Left hindlimb (tissue), 1 donor: ENCODE data around the gene ZGRF1.
"Not testable (repeated sequence)": the region's sequence is repeated elsewhere in the genome, so short reads cannot be mapped to it uniquely, and the experiment has no call there.

Experiments
- DNase-seq: peaks from one replicate; pipeline ENCODE4 v3.0.0-alpha.2; 2018

Gene ZGRF1

GRCh38 chr4:112557676-112558411, 78.9 kb downstream of the ZGRF1 start:
- no peak for DNase-seq

- not testable (repeated sequence) for DNase-seq
Measured at GRCh38 chr4:112554271-112554670, 82.4 kb downstream of the ZGRF1 start.

- no peak for DNase-seq
Measured at GRCh38 chr4:112552668-112553067, 84.0 kb downstream of the ZGRF1 start.

- no peak for DNase-seq
Measured at GRCh38 chr4:112550728-112551127, 86.0 kb downstream of the ZGRF1 start.

GRCh38 chr4:112546476-112546875, 90.2 kb downstream of the ZGRF1 start:
- DNase-seq = no peak

GRCh38 chr4:112545346-112545745, 91.4 kb downstream of the ZGRF1 start:
- DNase-seq = no peak

GRCh38 chr4:112540695-112541094, 96.0 kb downstream of the ZGRF1 start:
- no peak for DNase-seq

- no peak for DNase-seq
Measured at GRCh38 chr4:112536123-112536522, 100.6 kb downstream of the ZGRF1 start.

- no peak for DNase-seq
Measured at GRCh38 chr4:112532267-112532666, 104.4 kb downstream of the ZGRF1 start.

- no peak for DNase-seq
Measured at GRCh38 chr4:112531146-112531545, 105.6 kb downstream of the ZGRF1 start.

- DNase-seq = no peak
Measured at GRCh38 chr4:112526061-112526460, 110.6 kb downstream of the ZGRF1 start.

GRCh38 chr4:112523764-112524505, 112.8 kb downstream of the ZGRF1 start:
- peak; percentile 54 for DNase-seq

GRCh38 chr4:112523008-112523721, 113.5 kb downstream of the ZGRF1 start:
- DNase-seq = peak; percentile 68

- DNase-seq = not testable (repeated sequence)
Measured at GRCh38 chr4:112522431-112522830, 114.3 kb downstream of the ZGRF1 start.

- DNase-seq = no peak
Measured at GRCh38 chr4:112521123-112522023, 115.3 kb downstream of the ZGRF1 start.

- no peak for DNase-seq
Measured at GRCh38 chr4:112520598-112521122, 116.0 kb downstream of the ZGRF1 start.

- no peak for DNase-seq
Measured at GRCh38 chr4:112519689-112520597, 116.8 kb downstream of the ZGRF1 start.

GRCh38 chr4:112518675-112519074, 118.0 kb downstream of the ZGRF1 start:
- DNase-seq = no peak

- DNase-seq = no peak
Measured at GRCh38 chr4:112517911-112518310, 118.8 kb downstream of the ZGRF1 start.

- no peak for DNase-seq
Measured at GRCh38 chr4:112517067-112517634, 119.6 kb downstream of the ZGRF1 start.
